Stimulated activated CD8-positive, alpha-beta memory T cell treated with anti-CD3 and anti-CD28 coated beads, Interleukin-7, amount 100 ng/mL, for 48 hours (primary cell): Measurements from ENCODE around the gene BEX3.

Experiments used
- DNase-seq, 2 donors: peaks; one replicate each; pipeline ENCODE4 v3.0.0-alpha.2; 2020; ENCODE audit warnings: low read depth in 1 of 2; ENCODE audit errors: extremely low read depth in 1 of 2

Gene BEX3

DNA sequence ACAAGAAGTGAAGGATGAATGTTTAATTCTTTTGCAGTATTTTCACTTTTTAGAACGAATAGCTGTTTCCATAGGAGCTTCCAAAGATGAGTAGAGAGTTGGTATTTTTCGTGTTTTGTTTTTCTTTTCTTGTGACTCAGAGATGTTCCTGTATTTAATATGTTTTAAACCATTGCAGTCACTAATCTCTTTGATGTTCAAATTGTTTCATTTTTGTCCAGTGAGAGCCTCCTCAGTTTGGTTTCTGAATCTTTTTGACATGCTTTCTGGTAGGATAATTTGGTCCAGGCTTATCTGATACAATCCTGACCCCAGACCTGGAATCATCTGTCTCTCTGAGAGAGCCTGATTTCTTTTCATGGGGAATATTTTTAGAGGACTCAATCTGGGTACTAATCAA is 41.6 kb downstream of the BEX3 start:
- no peak for DNase-seq

DNA sequence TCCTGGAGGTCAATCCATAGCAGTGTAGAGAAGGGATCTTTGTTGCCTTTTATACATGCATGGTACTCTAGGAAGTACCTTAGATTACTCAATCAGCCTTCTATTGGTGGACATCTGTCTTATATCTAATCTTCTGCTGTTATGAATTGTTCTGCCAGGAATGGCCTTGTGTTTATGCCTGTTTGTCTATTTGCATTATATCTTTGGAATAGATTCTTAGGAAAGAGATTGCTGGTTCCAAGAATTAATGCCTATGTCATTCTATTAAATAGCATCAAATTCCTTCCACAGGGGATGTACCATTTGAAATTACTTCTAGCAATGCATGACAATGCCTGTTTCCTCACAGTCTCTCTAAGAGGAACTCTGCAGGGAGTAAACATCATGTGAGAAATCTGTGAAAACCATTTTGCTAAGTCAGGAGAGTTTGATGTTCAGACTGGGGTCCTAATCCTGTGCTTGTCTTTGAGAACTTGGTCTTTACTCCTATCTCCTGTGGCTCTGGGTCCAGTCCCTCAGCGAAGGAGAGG is 42.5 kb downstream of the BEX3 start:
- no peak for DNase-seq

DNA sequence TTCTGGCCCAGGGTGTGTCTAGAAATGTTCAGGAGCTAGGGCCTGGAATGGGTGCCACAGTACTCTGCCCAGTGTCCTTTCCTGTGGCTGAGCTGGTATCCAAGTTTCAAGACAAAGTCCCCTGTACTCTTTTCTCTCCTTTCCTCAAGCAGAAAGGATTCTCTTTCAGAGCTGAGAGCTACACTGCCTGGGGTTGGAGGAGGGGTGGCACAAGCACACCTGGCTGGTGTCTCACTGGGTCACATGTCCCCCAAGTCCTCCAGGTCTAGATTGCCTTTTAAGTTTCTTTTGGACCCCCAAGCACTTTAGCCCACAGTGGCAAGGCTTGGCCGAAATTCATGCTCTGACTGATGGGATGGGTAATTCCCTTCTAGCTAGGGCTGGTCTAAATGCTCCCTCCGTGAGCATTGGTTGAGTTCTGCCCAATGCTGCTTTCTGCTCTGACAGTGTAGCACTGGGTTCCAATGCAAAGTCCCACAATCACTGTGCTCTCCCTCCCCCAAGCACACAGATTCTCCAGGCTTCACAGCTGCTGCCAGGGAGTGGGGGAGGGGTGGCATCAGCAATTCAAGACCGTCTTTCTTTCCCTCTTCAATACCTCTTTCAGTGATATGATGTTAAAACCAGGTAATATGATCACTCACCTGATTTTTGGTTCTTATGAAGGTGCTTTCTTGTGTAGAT is 47.8 kb downstream of the BEX3 start:
- no peak for DNase-seq
